Osteoblast (primary cell): ENCODE results near the gene WTIP. TPM values are rescaled to one million over a fixed set of nuclear protein-coding genes. Genes with fewer than 3 reads are reported as not detected.

Experiments
- DNase-seq: peaks from one replicate; pipeline ENCODE4 v3.0.0; 2011; ENCODE audit warnings: low spot score, mixed read lengths; ENCODE audit not compliant: insufficient read length; ENCODE audit errors: missing footprints
- H2AFZ ChIP-seq: 2 replicates; pipeline ENCODE4 v1.6.0; 2011; ENCODE audit warnings: mild to moderate bottlenecking, low read length
- H3K27ac ChIP-seq: 2 replicates; pipeline ENCODE4 v1.5.1; 2011; ENCODE audit warnings: mild to moderate bottlenecking, low read depth, low read length, moderate library complexity
- H3K27me3 ChIP-seq: 2 replicates; pipeline ENCODE4 v1.6.0; 2012; ENCODE audit warnings: mild to moderate bottlenecking, control low read depth, inconsistent platforms, low read length, moderate library complexity; ENCODE audit not compliant: insufficient read depth
- H3K36me3 ChIP-seq: 2 replicates; pipeline ENCODE4 v1.5.1; 2011; ENCODE audit warnings: mild to moderate bottlenecking, low read length, control low read depth, moderate library complexity; ENCODE audit not compliant: insufficient read depth
- H3K4me1 ChIP-seq: 2 replicates; pipeline ENCODE4 v1.5.1; 2011; ENCODE audit warnings: mild to moderate bottlenecking, low read length, control low read depth, moderate library complexity; ENCODE audit not compliant: insufficient read depth
- H3K4me2 ChIP-seq: 2 replicates; pipeline ENCODE4 v1.6.0; 2011; ENCODE audit warnings: mild to moderate bottlenecking, low read length; ENCODE audit not compliant: insufficient read depth
- H3K4me3 ChIP-seq: fragments of 200-600 bp; sonication (generic); 3 replicates; pipeline ENCODE4 v1.5.1; 2012; ENCODE audit warnings: mild to moderate bottlenecking, low read length, inconsistent platforms; ENCODE audit not compliant: insufficient read depth
- H3K79me2 ChIP-seq: 2 replicates; pipeline ENCODE4 v1.6.0; 2012; ENCODE audit warnings: mild to moderate bottlenecking, low read length, control low read depth, inconsistent platforms; ENCODE audit not compliant: insufficient read depth
- H3K9me3 ChIP-seq: 2 replicates; pipeline ENCODE4 v1.5.1; 2011; ENCODE audit warnings: low read depth, low read length, control low read depth
- H4K20me1 ChIP-seq: 2 replicates; pipeline ENCODE4 v1.6.0; 2012; ENCODE audit warnings: mild to moderate bottlenecking, low read length, control low read depth; ENCODE audit not compliant: insufficient read depth
- total RNA-seq: library from RNA; depleted of rRNA; stranded (reverse); fragments of >200 nt; gene quantifications from 2 replicates; pipeline ENCODE4 v1.2.3, GENCODE V29; 2012
- TF ChIP-seq, protein P1 (sequence below): IDR thresholded peaks from 2 replicates; pipeline ENCODE4 v1.5.1; 2011; ENCODE audit warnings: mild to moderate bottlenecking, low read depth, low read length, moderate library complexity; ENCODE audit errors: extremely low read depth

Gene WTIP
- total RNA-seq, 1 donor, result 38.7 TPM

DNA sequence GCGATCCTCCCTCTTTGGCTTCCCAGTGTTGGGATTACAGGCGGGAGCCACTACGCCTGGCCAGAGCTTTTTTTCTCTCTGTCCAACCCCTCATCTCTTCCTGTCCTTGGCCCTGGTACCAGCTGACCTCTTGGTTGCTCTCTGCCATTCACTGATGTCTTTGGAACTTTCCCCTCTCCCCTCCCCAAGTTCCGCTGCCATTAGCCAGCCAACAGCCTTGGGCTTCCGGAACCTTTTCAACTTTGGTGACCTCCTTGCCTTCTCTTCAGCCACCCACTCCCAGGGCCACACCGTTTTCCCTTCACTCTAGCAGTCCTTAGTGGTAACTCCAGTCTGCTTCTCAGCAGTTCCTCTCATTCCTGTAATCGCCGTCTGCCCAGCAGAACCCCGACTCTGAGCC lies 4.3 kb downstream of the WTIP start:
- Histone ChIP-seq H3K36me3 (peaks cover 11% of the 10 kb centered on the region), H3K4me3 (no peak overlapping the region), H3K27ac (no peak overlapping the region), H2AFZ (no peak overlapping the region), H4K20me1 (peaks cover 53% of the 10 kb centered on the region), H3K79me2 (peaks cover 76% of the 10 kb centered on the region), H3K4me2 (no peak overlapping the region), H3K27me3 (no peaks in the 10 kb centered on the region), H3K9me3 (no peaks in the 10 kb centered on the region), H3K4me1 (peaks cover 10% of the 10 kb centered on the region)
- TF ChIP-seq, protein P1, sequence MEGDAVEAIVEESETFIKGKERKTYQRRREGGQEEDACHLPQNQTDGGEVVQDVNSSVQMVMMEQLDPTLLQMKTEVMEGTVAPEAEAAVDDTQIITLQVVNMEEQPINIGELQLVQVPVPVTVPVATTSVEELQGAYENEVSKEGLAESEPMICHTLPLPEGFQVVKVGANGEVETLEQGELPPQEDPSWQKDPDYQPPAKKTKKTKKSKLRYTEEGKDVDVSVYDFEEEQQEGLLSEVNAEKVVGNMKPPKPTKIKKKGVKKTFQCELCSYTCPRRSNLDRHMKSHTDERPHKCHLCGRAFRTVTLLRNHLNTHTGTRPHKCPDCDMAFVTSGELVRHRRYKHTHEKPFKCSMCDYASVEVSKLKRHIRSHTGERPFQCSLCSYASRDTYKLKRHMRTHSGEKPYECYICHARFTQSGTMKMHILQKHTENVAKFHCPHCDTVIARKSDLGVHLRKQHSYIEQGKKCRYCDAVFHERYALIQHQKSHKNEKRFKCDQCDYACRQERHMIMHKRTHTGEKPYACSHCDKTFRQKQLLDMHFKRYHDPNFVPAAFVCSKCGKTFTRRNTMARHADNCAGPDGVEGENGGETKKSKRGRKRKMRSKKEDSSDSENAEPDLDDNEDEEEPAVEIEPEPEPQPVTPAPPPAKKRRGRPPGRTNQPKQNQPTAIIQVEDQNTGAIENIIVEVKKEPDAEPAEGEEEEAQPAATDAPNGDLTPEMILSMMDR, result no peak
- no peak for DNase-seq

DNA sequence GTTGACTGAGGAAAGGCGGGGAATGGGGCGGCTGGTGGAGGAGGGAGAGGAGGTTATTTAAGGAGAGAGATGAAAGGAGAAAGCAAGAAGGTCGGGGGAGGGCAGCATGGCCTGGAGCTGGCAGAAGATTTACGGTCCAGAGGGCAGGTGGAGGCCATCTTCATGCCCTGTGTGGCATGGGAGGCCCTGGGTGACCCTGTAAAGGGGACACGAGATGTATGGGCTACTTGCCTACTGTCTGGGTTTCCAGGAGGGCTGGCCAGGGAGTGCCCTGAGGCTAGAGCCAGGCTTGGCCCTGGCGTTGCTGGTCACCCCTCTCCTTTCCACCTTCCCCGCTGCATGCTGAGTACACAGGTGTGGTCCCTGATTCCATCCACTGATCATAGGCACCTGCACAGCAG lies 6.1 kb downstream of the WTIP start:
- TF ChIP-seq, protein P1, result no peak
- H4K20me1 ChIP-seq, result peaks cover 51% of the 10 kb centered on the region
- H3K9me3 ChIP-seq, result no peaks in the 10 kb centered on the region
- peaks cover 23% of the 10 kb centered on the region for H3K36me3 ChIP-seq
- no peak overlapping the region for H3K4me3 ChIP-seq
- DNase-seq, result peak; percentile 77
- peaks cover 72% of the 10 kb centered on the region for H3K79me2 ChIP-seq
- no peak overlapping the region for H3K4me2 ChIP-seq
- no peak overlapping the region for H3K27ac ChIP-seq
- H3K4me1 ChIP-seq, result peaks cover 6% of the 10 kb centered on the region
- H3K27me3 ChIP-seq, result no peaks in the 10 kb centered on the region
- H2AFZ ChIP-seq, result no peak overlapping the region

DNA sequence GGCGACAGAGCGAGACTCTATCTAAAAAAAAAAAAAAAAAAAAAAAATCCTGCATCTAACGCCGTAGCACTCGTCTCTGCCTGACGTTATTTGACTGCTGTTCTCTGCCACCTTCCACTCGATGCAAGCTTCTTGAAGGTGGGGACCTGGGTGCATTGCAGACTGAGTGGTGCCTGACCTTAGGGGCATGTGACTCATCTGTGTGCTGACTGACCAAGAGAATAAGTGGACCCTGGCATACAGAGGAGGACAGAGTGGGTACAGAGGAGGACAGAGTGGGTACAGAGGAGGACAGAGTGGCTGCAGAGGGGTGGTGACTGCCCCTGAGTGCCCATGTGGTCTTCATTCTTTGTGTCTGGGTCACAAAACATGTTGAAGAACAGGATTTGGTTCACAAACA lies 7.6 kb downstream of the WTIP start:
- H3K79me2 ChIP-seq, result peaks cover 59% of the 10 kb centered on the region

DNA sequence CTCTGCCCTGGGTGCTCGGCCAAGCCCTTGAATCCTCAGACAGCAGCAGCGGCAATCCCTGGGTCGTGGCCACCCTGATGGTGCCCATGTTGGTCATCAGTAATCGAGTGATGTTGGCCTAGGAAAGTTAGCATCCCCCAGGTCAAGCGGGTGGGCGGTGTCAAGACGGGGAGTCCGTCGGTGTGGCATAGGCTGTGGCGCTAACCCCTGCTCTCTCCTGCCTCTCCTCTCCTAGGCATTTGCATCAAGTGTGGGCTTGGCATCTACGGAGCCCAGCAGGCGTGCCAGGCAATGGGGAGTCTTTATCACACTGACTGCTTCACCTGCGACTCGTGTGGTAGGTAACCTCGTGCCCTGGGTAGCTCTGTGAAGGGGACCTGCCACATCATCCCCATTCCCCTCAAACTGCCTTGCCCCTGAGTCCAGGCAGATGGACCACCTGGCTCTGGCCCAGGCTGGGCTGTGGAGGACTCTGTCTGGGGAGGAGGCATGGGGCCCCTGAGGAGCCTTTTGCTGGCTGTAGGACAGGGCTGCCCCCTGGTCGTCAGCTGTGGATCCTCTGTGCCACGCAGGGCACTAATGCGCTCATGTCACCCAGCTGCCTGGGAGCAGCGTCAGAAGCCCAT lies 8.7 kb downstream of the WTIP start:
- Histone ChIP-seq H3K27me3 (no peaks in the 10 kb centered on the region), H3K4me2 (no peak overlapping the region), H3K4me3 (no peak overlapping the region), H3K36me3 (peaks cover 45% of the 10 kb centered on the region), H3K9me3 (no peaks in the 10 kb centered on the region), H3K27ac (no peak overlapping the region), H4K20me1 (peaks cover 37% of the 10 kb centered on the region), H3K79me2 (peaks cover 48% of the 10 kb centered on the region), H2AFZ (no peak overlapping the region), H3K4me1 (no peaks in the 10 kb centered on the region)
- TF ChIP-seq, protein P1, result no peak
- no peak for DNase-seq

More for the DNA sequence above, 7.6 kb downstream of the WTIP start:
- no peak overlapping the region for H3K27ac ChIP-seq
- no peak overlapping the region for H3K4me3 ChIP-seq
- H3K4me1 ChIP-seq, result no peaks in the 10 kb centered on the region
- peak; percentile 61 for DNase-seq
- TF ChIP-seq, protein P1, result no peak
- H3K27me3 ChIP-seq, result no peaks in the 10 kb centered on the region
- H3K36me3 ChIP-seq, result peaks cover 36% of the 10 kb centered on the region
- no peak overlapping the region for H3K4me2 ChIP-seq
- H2AFZ ChIP-seq, result no peak overlapping the region
- H3K9me3 ChIP-seq, result no peaks in the 10 kb centered on the region
- peaks cover 44% of the 10 kb centered on the region for H4K20me1 ChIP-seq
